HS-27A (cell line): Measurements from ENCODE around the gene PDPR.
"Not testable (repeated sequence)": the region's sequence is repeated elsewhere in the genome, so short reads cannot be mapped to it uniquely, and the experiment has no call there.

Experiments used
- DNase-seq: peaks from one replicate; pipeline ENCODE4 v3.0.0-alpha.2; 2012; ENCODE audit warnings: low read depth, missing footprints

The PDPR gene

DNA sequence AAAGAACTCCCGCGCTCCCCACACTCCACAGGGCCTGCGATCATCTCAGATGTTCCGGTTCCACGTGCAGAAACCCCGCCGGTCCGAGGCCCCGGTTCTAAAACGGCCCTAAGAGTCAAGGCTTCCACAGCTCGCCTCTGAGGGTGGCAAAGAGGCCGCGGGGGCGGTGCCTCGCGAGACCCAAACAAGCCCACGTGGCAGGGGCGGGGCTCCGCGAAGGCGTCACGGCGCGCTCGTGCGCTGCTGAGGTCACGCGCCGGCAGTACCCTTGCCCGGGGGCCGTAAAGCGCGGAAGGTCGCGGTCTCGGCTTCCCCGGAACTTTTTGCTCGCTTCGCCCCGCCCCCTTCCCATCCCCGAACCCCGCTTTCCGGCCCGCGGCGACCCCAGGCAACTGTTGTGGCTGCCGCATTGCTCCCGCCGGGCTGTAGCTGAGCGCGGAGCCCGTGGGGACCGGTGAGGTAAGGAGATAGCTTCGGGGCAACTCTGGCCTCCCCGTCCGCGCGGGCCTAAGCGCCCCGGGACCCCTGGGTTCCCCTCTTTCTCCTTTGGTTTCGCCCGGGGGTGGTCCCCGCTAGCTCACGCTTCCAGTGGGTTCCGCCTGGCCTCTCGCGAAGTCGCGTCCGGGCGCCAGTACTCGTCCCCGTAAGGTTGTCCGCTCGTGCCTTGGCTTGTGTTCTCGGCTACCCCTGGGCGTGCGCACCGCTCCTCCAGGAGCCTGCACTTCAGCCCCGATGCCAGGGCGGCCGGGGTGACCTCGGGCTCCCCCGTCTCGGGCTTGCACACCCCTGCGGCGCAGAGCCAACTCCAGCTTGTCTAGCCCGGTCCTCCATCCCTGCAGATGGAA, at the start of gene PDPR:
Gene PDPR (plus strand): TSS at position 351 of the 845 bp plus-strand sequence. CDS start 6,161 bp downstream, outside the sequence.
- peak; percentile 62 for DNase-seq

DNA sequence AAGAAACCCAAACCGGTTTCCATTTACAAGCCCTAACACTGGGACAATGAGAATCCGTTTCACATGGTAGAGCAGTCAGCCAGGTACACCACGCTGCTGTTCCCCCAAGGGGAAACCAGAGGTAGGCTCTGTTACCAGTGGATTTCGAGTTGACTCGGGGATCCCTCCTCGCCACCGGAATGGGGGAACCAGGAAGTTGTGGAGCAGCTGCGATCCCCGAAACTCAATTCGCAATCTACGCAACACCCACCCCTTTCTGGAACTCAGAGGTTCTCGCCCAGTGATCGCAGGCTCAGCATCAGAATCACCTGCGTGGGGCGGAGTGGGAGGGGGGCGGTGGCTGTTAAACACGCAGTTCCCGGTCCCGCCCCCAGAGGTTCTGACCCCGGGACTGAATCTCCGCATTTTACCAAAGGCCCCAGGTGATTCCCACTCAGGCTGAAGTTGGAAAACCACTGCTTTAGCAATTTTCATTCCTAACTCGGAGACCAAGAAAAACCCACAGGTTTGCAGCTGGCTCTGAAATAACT, 49.2 kb upstream of the PDPR start:
- peak; percentile 1 for DNase-seq

DNA sequence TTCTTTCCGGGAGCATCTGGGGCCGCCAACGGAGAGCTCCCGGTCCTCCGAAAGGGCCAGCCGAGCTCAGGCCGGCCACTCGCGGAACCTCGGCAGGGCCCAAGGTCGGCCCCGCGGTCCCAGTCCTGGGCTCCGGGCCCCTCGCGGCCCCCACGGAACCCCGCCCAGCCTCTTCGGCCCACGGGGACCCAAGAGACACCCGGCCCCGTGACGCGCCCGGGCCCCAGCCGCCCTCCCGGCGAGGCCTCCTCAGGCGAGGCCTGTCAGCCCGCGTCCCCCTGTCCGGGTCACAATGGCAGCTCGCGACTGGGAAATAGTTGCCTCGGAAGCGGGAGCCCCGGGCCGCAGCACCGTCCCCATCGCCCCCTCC, 48.8 kb upstream of the PDPR start:
- not testable (repeated sequence) for DNase-seq

DNA sequence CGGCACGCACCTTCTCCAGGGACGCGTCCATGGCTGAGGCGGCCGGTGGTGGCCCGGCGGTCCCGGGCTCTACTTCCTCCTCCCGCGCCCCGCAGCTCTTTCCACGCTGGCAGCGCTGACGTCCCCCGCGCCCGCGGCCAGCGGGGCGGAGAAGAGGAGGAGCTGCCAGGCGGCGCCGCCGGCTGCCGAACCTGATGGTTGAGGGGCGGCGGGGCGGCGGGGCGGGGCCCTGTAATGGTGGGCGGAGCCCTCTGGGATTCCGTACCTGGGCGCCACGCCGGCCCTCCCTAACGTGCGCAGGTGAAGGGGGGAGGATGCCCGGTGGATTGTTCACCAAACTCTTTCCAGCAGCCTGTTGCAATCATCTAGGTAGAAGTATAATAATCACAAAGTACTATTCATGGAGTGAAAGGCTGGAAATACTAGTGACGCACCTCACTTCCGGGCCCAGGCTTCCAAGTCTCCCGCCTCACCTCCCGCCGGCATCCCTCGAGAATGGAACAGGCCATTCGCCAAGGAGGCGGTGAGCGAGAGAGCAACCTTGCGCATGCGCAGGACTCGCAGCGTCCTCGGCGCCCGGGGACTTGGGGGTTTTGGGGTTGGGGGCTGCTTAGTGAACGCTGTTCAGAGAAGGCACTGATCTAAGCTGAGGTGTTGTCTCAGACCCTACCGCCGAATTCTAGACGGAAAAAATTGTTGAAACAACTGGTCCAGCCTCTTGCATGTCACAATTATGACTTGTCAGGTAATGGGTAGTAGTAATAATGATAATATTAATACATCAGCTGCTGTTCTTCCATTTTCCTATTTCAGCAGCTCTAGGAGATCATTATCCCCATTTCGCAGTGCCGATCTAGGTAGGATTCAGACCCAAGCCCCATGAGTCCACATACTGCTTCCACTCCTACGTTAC, 48.1 kb upstream of the PDPR start:
- peak; percentile 23 for DNase-seq

DNA sequence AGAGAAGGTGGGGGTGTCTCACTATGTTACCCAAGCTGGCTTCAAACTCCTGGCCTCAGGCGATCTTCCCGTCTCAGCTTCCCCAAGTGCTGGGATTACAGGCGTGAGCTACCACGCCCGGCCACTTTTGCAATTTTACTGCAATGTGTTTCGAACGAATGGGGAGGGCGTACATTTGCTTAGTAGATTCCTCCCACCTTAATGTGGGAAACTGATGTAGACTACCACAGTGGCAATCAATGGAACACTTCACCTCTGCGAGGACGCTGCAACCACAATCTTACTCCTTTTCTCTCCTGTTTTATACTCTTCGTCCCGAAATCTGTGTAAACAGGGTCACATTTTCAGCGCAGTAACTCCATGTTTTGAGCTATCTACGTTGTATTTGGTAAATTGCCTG, 47.4 kb upstream of the PDPR start:
- DNase-seq: not testable (repeated sequence)

DNA sequence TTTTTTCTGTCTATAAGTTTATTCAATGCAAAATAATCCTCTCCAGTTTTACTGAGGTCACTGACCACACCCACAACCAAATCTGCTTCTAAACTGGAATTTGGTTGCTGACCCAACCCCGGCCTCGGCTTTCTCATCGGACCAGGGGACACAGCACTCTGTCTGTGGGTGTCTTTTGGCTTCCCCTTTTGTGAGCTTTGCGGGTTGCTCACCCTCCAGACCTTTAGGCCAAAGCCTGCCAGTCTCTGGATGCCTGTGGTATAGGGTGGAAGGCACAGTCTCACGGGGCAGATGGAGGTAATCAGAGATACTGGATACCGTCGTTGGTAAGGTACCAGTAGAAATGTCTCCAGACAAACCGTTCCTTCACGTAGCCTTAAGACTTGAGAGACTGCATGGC, 35.1 kb upstream of the PDPR start:
- DNase-seq: not testable (repeated sequence)

DNA sequence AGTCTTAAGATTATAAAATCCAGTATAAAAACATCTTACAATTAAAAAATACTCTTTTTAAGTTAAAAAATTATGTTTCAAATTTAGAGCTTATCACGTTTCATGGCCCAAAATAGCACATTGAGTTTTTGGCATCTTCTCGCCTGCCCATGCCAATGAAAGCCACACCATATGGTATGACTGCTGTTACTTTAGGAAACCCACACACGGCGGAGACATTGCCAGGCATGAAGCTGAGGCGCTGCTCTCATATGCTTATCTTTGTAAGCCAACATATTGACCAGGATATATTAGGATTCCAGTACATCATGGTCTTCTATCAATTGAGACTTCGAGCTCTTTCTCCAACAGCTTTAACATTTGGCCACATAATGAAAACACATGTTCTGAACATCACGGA, 32.9 kb upstream of the PDPR start:
- DNase-seq: not testable (repeated sequence)

DNA sequence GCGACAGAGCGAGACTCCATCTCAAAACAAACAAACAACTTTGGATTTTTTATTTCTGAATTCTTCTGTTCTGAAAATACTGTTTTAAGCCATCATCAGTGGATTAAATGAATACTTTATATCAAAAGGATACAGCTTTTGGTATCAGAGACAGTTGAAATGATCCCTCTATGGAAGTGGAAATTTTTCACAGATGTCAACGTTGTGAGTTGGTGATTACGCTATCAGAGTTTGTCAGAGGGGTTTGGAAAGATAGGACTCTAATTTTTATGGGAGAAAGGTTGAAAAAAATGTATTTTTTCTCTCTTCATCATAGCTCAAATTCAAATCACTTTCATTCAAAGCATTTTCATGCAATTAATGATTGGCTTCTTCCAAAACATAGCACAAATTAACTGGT, 30.2 kb upstream of the PDPR start:
- DNase-seq: not testable (repeated sequence)

DNA sequence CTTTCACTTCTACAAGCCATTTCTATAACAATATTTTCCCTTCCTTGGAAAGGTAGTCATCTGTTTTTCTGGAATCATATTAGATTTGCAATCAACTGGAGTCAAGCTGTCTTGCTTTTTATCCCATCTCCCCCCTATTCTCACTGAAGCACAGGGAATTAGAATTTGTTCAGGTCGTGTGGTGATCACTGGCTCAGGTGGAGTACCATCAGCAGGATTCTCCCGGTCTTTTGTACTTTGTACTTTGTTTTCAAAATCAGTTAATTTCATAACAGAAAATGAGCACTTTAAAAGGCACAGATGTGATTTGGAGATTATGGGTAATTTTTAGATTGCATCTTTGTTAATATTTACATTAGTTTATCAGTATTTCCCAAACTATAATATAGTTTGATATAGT, 26.0 kb upstream of the PDPR start:
- DNase-seq: not testable (repeated sequence)

DNA sequence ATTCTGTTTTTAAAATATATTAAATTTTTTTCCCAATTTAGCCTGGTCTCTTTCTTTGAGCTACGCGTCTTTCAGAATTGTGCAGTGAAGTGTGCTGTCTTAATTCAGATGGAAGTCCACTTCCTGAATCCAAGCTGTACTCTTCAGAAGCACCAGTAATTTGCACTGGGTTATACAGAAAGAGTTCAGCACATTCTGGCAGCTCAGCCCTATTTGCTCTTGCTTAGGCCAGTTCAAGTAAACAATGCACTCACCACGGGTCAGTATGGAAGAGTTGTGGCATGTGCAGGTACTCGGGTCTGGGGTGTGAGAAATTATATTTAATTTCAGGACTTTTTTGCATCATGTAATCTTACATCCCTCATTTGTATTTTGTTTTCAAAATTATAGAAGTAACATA, 25.3 kb upstream of the PDPR start:
- not testable (repeated sequence) for DNase-seq

DNA sequence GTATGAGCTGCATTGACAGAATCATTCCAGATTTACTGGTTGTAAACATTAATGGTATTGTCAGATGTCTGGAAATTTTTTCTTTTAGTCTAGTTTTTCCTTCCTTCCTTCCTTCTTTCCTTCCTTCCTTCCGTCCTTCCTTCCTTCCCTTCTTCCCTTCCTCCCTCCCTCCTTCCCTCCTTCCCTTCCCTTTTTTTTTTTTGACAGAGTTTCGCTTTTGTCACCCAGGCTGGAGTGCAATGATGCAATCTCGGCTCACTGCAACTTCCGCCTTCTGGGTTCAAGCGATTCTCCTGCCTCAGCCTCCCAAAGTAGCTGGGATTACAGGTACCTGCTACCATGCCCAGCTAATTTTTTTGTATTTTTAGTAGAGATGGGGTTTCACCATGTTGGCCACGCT, 24.8 kb upstream of the PDPR start:
- not testable (repeated sequence) for DNase-seq

DNA sequence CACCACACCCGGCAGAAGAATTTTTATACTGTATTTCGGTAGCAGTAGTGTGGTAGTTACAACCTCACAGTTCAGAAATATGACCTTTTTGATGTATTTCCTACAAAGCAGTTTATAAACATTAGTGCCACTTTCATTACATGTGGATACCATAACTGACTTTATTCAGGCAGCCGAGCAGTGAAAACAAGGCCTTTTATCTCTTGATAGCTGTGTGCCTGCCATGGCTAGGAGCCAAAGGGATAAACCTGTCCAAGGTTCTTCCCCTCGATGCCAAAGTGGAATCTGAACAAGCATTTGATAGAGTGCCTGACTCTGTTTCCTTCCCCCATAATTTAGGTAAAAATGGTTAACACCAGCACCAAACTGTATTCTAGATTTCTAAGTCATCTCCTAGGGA, 23.0 kb upstream of the PDPR start:
- DNase-seq: not testable (repeated sequence)

DNA sequence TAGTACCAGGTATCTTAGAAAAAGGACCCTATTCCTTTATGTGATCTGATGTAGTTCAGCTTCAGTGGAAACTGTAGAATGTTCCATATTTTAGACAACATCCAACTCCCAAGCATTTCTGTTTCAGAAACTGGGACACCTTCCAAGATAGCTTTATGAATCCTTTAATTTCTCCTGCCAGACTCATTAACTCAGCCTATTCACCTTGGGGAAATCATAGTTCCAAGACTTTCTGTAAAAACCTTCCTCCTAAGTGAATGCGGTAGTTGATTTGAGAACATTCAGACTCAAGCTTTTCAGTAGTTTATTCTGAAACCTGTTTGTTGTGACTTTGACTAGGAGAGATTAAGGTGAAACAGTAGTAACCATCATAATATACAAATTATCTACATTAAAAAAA, 20.0 kb upstream of the PDPR start:
- not testable (repeated sequence) for DNase-seq

DNA sequence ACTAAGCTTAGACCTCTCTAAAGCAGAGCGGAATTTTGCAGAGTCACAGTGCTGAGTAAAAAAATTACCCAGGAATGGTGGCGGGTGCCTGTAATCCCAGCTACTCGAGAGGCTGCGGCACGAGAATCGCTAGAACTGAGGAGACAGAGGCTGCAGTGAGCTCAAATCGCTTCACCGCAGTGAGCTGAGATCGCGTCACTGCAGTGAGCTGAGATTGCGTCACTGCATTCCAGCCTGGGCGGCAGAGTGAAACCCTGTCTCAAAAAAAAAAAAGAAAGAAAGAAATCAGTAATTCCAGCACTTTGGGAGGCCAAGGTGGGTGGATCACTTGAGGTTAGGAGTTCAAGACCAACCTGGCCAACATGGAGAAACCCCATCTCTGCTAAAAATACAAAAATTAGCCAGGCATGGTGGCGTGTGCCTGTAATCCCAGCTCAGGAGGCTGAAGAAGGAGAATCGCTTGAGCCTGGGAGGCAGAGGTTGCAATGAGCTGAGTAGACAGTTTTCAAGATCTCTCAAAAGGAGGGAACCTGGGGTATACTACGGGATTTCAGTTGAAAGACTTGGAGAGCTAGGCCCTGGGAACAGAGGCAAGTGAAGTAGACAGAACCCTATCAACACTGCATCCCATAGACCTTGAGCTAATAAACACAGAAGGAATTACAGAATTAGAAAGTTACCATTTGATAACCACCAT, 4.4 kb upstream of the PDPR start:
- not testable (repeated sequence) for DNase-seq

DNA sequence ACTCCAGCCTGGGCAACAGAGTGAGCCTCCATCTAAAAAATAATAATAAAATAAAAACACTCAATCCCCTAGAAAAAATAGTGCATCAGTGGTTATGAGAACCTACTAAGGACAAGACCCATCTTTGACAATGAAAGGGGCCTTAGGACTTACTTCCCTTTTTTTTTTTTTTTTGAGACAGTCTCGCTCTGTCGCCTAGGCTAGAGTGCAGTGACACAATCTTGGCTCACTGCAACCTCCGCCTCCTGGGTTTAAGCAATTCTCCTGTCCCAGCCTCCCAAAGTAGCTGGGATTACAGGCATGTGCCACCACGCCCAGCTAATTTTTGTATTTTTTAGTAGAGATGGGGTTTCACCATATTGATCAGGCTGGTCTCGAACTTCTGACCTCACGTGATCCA, 2.0 kb upstream of the PDPR start:
- not testable (repeated sequence) for DNase-seq

DNA sequence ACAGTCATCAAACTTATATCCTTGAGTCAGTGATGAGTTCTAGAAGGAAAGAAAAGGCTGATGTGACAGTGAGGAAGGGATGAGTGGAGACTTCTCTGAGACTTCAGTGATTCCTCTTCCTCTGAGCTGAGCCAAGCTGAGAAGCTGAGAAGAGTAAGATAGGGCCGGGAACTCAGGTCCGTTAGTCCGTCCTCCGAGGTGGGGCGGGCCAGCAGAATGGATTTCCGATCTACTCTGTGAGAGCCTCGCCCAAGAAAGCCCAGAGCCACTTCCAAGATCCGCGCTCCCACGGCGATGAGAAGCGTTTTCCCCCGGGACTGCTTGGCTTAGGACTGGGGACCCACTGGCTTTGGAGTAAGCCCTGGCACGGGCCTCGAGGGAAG, 542 bp upstream of the PDPR start:
- DNase-seq: not testable (repeated sequence)

DNA sequence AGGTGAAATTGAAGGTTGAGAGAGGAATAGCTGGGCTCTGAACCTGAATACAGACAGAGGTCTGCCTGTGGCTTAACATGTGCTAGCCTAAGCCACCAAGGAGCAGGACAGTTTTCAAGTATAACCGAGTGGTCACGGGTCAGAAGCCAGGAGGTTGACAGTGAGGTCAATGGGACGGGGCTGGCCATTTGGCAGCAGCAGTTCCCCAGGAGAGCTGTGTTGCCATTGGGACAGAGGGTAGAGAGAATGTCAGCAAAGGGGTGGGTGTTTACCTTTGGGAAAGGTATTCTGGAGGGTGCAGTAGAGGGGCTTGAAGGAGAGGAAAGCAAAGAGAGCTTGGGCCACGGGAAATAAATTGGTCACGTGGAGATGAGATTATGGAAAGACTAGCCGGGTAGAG, 4.2 kb downstream of the PDPR start:
- DNase-seq: not testable (repeated sequence)

DNA sequence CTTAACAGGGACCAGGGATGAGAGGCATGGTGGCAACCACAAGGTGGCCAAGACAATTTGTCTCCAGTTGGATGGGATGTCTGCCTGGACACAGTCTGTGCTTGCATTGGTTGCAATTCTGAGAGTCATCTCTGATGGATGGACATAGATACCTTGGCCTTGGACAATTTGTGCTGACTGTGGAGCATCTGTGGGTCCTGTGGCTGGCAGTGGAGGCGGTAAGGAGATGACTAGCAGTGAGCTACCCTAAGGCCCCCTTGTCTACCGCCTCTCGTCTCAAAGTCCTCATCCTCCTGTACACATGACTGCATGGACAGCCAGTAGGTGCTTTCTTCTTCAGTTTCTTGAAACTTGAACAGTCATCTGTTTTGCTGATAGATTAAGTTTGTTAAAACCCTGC, 4.6 kb downstream of the PDPR start:
- not testable (repeated sequence) for DNase-seq

DNA sequence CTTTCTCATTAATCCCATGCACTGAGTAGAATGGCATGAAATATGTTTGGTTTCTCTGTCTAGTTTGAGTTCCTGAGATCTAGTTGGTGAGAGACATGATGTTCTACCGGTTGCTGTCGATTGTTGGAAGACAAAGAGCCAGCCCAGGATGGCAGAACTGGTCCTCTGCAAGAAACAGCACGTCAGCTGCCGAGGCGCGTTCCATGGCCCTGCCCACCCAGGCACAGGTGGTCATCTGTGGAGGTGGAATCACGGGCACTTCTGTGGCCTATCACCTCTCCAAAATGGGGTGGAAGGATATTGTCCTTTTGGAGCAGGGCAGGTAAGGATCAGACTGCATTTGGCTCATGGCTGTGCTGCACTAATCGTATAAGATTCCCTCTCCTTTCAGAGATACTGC, 6.3 kb downstream of the PDPR start:
- DNase-seq: not testable (repeated sequence)

DNA sequence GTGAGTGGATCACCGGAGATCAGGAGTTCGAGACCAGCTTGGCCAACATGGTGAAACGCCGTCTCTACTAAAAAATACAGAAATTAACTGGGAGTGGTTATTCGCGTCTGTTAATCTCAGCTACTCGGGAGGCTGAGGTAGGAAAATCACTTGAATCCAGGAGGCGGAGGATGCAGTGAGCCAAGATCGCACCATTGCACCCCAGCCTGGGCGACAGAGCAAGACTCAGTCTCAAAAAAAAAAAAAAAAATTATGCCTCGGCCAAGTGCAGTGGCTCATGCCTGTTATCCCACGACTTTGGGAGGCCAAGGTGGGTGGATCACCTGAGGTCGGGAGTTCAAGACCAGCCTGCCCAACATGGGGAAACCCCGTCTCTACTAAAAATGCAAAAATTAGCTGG, 9.7 kb downstream of the PDPR start:
- DNase-seq: not testable (repeated sequence)

DNA sequence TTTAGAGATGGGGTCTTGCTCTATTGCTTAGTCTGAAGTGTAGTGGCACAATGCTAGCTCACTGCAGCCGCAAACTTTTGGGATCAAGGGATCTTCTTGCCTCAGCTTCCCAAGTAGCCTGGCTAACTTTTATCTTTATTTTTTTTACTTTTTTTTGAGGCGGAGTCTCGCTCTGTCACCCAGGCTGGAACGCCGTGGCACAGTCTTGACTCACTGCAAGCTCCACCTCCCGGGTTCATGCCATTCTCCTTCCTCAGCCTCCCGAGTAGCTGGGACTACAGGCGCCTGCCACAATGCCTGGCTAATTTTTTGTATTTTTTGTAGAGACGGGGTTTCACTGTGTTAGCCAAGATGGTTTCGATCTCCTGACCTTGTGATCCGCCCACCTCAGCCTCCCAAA, 12.1 kb downstream of the PDPR start:
- DNase-seq: not testable (repeated sequence)

DNA sequence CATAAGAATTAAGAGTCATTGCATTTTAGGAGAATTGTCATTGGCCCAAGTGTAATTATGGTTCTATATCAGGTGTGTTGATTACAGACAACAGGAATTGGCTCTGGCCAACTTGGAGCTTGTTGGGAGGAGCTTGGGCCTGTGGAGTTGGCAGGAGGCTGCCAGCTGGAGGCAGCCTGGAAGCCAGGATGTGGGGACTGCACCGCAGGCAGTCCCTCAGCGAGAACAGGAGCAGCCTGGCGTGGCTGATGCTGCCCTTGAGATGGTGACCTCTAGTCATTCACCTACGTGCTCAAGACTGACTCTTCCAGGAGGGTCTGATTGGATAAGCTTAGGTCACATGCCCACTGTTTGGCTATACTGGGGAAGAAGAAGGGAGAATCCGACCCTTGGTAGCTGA, 13.6 kb downstream of the PDPR start:
- DNase-seq: not testable (repeated sequence)
